DOHH2 (cell line): ENCODE measurements around the gene FAM184B.

Experiments
- H3F3A ChIP-seq: fragments of 200-600 bp; sonication (generic), shearing (Covaris generic); 2 replicates; pipeline ENCODE4 v1.6.0; 2016; ENCODE audit warnings: antibody characterized with exemption, mild to moderate bottlenecking; ENCODE audit not compliant: control insufficient read depth, insufficient read depth
- H3K27ac ChIP-seq: fragments of 200-600 bp; sonication (generic); 2 replicates; pipeline ENCODE4 v1.5.1; 2014; ENCODE audit warnings: low read depth, mild to moderate bottlenecking, low read length, moderate library complexity
- H3K27me3 ChIP-seq: fragments of 200-600 bp; sonication (generic); 2 replicates; pipeline ENCODE4 v1.6.1; 2014; ENCODE audit warnings: mild to moderate bottlenecking, low read length, mixed read lengths; ENCODE audit not compliant: control insufficient read depth
- H3K36me3 ChIP-seq: fragments of 200-600 bp; sonication (generic); 2 replicates; pipeline ENCODE4 v1.6.1; 2014; ENCODE audit warnings: mild to moderate bottlenecking, low read length, moderate library complexity, mixed read lengths; ENCODE audit not compliant: control insufficient read depth
- H3K4me1 ChIP-seq: fragments of 200-600 bp; sonication (generic); 2 replicates; pipeline ENCODE4 v1.6.1; 2014; ENCODE audit warnings: mild to moderate bottlenecking, low read length, mixed read lengths; ENCODE audit not compliant: control insufficient read depth
- H3K4me2 ChIP-seq: fragments of 200-600 bp; sonication (generic); 2 replicates; pipeline ENCODE4 v1.6.0; 2014; ENCODE audit warnings: mild to moderate bottlenecking, low read length, moderate library complexity
- H3K4me3 ChIP-seq: fragments of 200-600 bp; sonication (generic); 2 replicates; pipeline ENCODE4 v1.5.1; 2014; ENCODE audit warnings: mild to moderate bottlenecking, low read length, mixed read lengths
- H3K79me2 ChIP-seq: fragments of 200-600 bp; sonication (generic); 2 replicates; pipeline ENCODE4 v1.6.1; 2014; ENCODE audit warnings: mild to moderate bottlenecking, low read length, mixed read lengths; ENCODE audit not compliant: control insufficient read depth
- H3K9me2 ChIP-seq: fragments of 200-600 bp; sonication (generic); replicated peaks from 2 replicates; pipeline ENCODE4 v1.6.1; 2014; ENCODE audit warnings: mild to moderate bottlenecking, low read length, mixed read lengths; ENCODE audit not compliant: control insufficient read depth
- H3K9me3 ChIP-seq: fragments of 200-600 bp; sonication (generic); 2 replicates; pipeline ENCODE4 v1.6.1; 2014; ENCODE audit warnings: antibody characterized with exemption, low read length, mixed read lengths; ENCODE audit not compliant: control insufficient read depth, insufficient read depth
- H4K20me1 ChIP-seq: fragments of 200-600 bp; sonication (generic); 2 replicates; pipeline ENCODE4 v1.6.0; 2014; ENCODE audit warnings: low read depth, mild to moderate bottlenecking, antibody characterized with exemption, low read length, moderate library complexity; ENCODE audit not compliant: control insufficient read depth, insufficient read depth
- EZH2phosphoT487 ChIP-seq: fragments of 200-600 bp; sonication (generic); IDR thresholded peaks from 2 replicates; pipeline ENCODE4 v1.6.1; 2017; ENCODE audit warnings: borderline replicate concordance, mild to moderate bottlenecking, antibody characterized with exemption, low read length, moderate library complexity, mixed read lengths
- TF ChIP-seq, protein P1 (sequence below): fragments of 200-600 bp; sonication (generic); IDR thresholded peaks from one replicate; pipeline ENCODE4 v1.5.1; 2014; ENCODE audit warnings: antibody characterized with exemption, mild to moderate bottlenecking, low read depth, low read length; ENCODE audit not compliant: poor library complexity, severe bottlenecking

Gene FAM184B

DNA sequence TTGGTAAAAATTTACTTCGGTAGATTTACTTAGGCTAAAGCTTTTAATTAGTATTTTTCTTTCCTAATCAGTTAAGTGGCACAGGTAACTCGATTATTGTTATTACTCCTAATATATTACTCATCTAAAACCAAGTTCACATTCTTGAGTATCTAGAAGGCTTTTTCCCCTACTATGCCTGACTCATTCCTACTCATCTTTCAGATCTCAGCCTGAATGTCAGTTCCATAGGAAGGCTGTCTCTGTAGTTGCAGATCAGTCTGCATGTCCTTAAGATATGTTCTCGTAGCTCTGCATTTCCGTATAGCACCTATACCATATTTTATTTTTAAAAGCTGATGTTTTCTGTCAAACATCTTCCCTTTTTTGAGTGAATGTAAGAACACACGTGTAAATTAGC lies 5.9 kb upstream of the FAM184B start:
- H3K4me3 ChIP-seq, result no peak overlapping the region
- no peaks in the 10 kb centered on the region for H3F3A ChIP-seq
- H3K27ac ChIP-seq, result no peak overlapping the region
- H3K79me2 ChIP-seq, result no peaks in the 10 kb centered on the region
- TF ChIP-seq, protein P1, sequence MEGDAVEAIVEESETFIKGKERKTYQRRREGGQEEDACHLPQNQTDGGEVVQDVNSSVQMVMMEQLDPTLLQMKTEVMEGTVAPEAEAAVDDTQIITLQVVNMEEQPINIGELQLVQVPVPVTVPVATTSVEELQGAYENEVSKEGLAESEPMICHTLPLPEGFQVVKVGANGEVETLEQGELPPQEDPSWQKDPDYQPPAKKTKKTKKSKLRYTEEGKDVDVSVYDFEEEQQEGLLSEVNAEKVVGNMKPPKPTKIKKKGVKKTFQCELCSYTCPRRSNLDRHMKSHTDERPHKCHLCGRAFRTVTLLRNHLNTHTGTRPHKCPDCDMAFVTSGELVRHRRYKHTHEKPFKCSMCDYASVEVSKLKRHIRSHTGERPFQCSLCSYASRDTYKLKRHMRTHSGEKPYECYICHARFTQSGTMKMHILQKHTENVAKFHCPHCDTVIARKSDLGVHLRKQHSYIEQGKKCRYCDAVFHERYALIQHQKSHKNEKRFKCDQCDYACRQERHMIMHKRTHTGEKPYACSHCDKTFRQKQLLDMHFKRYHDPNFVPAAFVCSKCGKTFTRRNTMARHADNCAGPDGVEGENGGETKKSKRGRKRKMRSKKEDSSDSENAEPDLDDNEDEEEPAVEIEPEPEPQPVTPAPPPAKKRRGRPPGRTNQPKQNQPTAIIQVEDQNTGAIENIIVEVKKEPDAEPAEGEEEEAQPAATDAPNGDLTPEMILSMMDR, result no peak
- TF ChIP-seq EZH2phosphoT487, result no peak
- no peak overlapping the region for H3K4me2 ChIP-seq
- H3K9me3 ChIP-seq, result no peaks in the 10 kb centered on the region
- H3K27me3 ChIP-seq, result no peaks in the 10 kb centered on the region
- no peaks in the 10 kb centered on the region for H3K9me2 ChIP-seq
- H3K36me3 ChIP-seq, result no peaks in the 10 kb centered on the region
- 0 out of 2 replicates have a peak, but pooled peaks cover 4% of the 10 kb centered on the region for H4K20me1 ChIP-seq
- H3K4me1 ChIP-seq, result peaks cover 14% of the 10 kb centered on the region

DNA sequence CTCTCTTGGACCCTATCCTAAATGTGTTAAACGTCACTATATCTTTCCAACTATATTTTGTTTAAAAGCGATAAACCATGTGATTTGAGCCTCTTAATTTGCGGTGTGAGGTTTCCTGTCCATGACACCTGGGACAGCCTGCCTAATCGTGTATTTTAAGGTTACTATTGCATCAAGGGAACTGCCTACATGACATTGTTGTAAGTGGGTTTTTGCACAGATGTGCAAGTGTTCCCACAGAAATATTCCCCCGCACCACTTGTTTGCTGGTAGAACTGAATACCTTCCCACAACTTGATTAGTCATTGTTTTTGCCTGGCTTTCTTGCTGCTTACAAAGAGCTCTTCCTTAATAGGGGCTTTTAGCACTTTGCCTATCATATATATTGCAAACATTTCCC lies 5.1 kb upstream of the FAM184B start:
- no peak overlapping the region for H3K4me3 ChIP-seq
- no peaks in the 10 kb centered on the region for H3F3A ChIP-seq
- TF ChIP-seq, protein P1, result no peak
- TF ChIP-seq EZH2phosphoT487, result no peak
- no peaks in the 10 kb centered on the region for H3K9me2 ChIP-seq
- 0 out of 2 replicates have a peak, but pooled peaks cover 4% of the 10 kb centered on the region for H4K20me1 ChIP-seq
- no peak overlapping the region for H3K4me2 ChIP-seq
- no peaks in the 10 kb centered on the region for H3K9me3 ChIP-seq
- no peak overlapping the region for H3K27ac ChIP-seq
- H3K36me3 ChIP-seq, result no peaks in the 10 kb centered on the region
- no peaks in the 10 kb centered on the region for H3K27me3 ChIP-seq
- H3K79me2 ChIP-seq, result no peaks in the 10 kb centered on the region
- H3K4me1 ChIP-seq, result peaks cover 14% of the 10 kb centered on the region

DNA sequence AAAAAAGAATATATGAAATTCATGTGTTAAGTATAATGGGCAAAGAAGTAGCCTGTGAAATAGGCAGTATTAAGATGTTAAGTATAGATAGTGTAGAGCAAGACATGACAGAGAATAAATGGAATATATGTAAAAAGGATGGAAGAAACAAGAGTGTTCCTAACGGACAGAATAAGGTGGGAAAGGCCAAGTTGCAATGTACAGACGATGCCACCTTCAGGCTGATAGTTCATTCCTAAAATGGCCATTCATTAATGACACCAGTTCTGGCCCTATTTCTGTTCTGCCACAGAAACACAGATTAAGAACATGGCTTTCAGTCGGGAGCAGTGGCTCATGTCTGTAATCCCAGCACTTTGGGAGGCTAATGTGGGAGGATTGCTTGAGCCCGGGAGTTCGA lies 4.4 kb upstream of the FAM184B start:
- H3F3A ChIP-seq, result no peaks in the 10 kb centered on the region
- no peak overlapping the region for H3K27ac ChIP-seq
- H4K20me1 ChIP-seq, result 0 out of 2 replicates have a peak, but pooled peaks cover 4% of the 10 kb centered on the region
- no peak overlapping the region for H3K4me2 ChIP-seq
- H3K4me1 ChIP-seq, result peaks cover 14% of the 10 kb centered on the region
- H3K27me3 ChIP-seq, result no peaks in the 10 kb centered on the region
- TF ChIP-seq, protein P1, result no peak
- TF ChIP-seq EZH2phosphoT487, result no peak
- H3K79me2 ChIP-seq, result no peaks in the 10 kb centered on the region
- H3K36me3 ChIP-seq, result no peaks in the 10 kb centered on the region
- no peaks in the 10 kb centered on the region for H3K9me2 ChIP-seq
- H3K9me3 ChIP-seq, result no peaks in the 10 kb centered on the region
- H3K4me3 ChIP-seq, result no peak overlapping the region
